Endothelial cell (in vitro differentiated cells): Measurements from ENCODE around the gene TTC38. TPM values are rescaled to one million over a fixed set of nuclear protein-coding genes. Genes with fewer than 3 reads are reported as not detected.

Experiments
- DNase-seq: peaks from one replicate; pipeline ENCODE4 v3.0.0; 2021; ENCODE audit warnings: low spot score
- H3K27ac Mint-ChIP-seq: one replicate; pipeline ENCODE4 v1.8.0; 2021; ENCODE audit warnings: mixed read lengths, inconsistent platforms; ENCODE audit not compliant: unreplicated experiment
- H3K27me3 Mint-ChIP-seq: one replicate; pipeline ENCODE4 v1.8.0; 2021; ENCODE audit warnings: mild to moderate bottlenecking, moderate library complexity, mixed read lengths, inconsistent platforms; ENCODE audit not compliant: unreplicated experiment
- H3K36me3 Mint-ChIP-seq: one replicate; pipeline ENCODE4 v1.8.0; 2021; ENCODE audit warnings: mild to moderate bottlenecking, low read depth, mixed read lengths, inconsistent platforms; ENCODE audit not compliant: unreplicated experiment
- H3K4me1 Mint-ChIP-seq: one replicate; pipeline ENCODE4 v1.8.0; 2021; ENCODE audit warnings: mild to moderate bottlenecking, mixed read lengths, inconsistent platforms; ENCODE audit not compliant: unreplicated experiment
- H3K4me3 Mint-ChIP-seq: one replicate; pipeline ENCODE4 v1.8.0; 2021; ENCODE audit warnings: mild to moderate bottlenecking, mixed read lengths, inconsistent platforms; ENCODE audit not compliant: unreplicated experiment
- H3K9me3 Mint-ChIP-seq: one replicate; pipeline ENCODE4 v1.8.0; 2021; ENCODE audit warnings: mixed read lengths, inconsistent platforms; ENCODE audit not compliant: unreplicated experiment
- total RNA-seq: library from RNA; stranded (reverse); fragmentation: NEBNext Ultra II Directional; extraction: Animal tissue kit (Norgen Biotek cat#: 25700); gene quantifications from one replicate; pipeline ENCODE4 v1.2.1, GENCODE V29; 2021; ENCODE audit not compliant: unreplicated experiment
- TF ChIP-seq, protein P1 (sequence below): fragments of 200-600 bp; sonication (generic); IDR thresholded peaks from one replicate; pipeline ENCODE4 v1.5.0; 2021; ENCODE audit warnings: antibody characterized with exemption; ENCODE audit not compliant: unreplicated experiment

TTC38 gene
- total RNA-seq, 1 donor from 2014 or later: 24.6 TPM

DNA sequence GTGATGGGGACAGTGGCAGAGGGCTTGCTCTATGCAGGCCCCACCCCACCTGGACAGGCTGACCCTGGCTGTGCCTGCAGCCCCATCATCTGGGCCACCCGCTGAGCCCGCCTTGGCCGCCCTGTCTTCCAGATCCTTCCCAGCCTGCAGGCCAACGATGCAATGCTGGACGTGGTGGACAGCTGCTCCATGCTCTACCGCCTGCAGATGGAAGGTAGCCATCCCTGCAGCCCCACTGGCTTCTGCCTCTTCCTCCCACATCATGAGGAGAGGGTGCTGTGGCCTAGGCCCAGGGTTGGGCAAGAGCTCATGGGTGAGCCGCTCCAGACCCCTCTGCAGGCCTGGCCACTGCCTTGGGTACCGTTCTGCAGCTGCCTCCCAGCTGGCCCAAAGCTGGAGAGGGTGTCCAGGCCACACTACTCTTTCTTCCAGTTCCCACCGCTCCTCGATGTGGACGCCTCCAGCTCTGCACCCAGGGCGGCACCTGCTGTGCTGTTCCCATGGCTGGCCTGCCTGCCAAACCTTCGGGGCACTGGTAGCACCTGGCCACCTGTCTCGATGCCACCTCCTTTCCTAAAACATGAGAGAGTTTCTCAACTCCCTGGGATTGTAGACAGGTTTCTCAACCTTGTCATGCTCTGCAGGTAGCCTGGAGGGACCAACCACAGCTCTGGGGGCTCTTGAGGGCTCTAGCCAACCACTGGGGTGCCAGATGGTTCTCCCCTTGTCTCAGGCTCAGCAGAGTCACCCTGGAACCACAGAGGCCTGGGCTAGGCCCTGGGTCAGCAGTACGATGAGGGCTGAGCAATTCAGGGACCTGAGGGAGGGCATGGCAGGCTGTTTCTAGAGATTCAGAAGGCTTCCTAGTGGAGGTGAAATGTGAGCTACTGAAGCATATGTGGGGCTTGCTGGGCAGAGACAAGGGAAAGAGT lies 19.4 kb downstream of the TTC38 start:
- H3K36me3 Mint-ChIP-seq: peaks cover 30% of the 10 kb centered on the region
- H3K4me1 Mint-ChIP-seq: peaks cover 9% of the 10 kb centered on the region
- peaks cover 10% of the 10 kb centered on the region for H3K27me3 Mint-ChIP-seq

GRCh38 chr22:46287873-46288751 lies 20.3 kb downstream of the TTC38 start:
- Mint-ChIP-seq H3K4me1 (peaks cover 9% of the 10 kb centered on the region), H3K27me3 (peaks cover 10% of the 10 kb centered on the region), H3K36me3 (peaks cover 34% of the 10 kb centered on the region), H3K9me3 (no peaks in the 10 kb centered on the region), H3K27ac (peak overlapping the region; percentile 89), H3K4me3 (peak overlapping the region; percentile 62)
- DNase-seq: peak; percentile 56
- TF ChIP-seq, protein P1, sequence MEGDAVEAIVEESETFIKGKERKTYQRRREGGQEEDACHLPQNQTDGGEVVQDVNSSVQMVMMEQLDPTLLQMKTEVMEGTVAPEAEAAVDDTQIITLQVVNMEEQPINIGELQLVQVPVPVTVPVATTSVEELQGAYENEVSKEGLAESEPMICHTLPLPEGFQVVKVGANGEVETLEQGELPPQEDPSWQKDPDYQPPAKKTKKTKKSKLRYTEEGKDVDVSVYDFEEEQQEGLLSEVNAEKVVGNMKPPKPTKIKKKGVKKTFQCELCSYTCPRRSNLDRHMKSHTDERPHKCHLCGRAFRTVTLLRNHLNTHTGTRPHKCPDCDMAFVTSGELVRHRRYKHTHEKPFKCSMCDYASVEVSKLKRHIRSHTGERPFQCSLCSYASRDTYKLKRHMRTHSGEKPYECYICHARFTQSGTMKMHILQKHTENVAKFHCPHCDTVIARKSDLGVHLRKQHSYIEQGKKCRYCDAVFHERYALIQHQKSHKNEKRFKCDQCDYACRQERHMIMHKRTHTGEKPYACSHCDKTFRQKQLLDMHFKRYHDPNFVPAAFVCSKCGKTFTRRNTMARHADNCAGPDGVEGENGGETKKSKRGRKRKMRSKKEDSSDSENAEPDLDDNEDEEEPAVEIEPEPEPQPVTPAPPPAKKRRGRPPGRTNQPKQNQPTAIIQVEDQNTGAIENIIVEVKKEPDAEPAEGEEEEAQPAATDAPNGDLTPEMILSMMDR: no peak

More for the DNA sequence above, 19.4 kb downstream of the TTC38 start:
- TF ChIP-seq, protein P1: no peak
- H3K27ac Mint-ChIP-seq: peak overlapping the region; percentile 89
- H3K4me3 Mint-ChIP-seq: peak overlapping the region; percentile 62
- no peak for DNase-seq
- H3K9me3 Mint-ChIP-seq: no peaks in the 10 kb centered on the region

DNA sequence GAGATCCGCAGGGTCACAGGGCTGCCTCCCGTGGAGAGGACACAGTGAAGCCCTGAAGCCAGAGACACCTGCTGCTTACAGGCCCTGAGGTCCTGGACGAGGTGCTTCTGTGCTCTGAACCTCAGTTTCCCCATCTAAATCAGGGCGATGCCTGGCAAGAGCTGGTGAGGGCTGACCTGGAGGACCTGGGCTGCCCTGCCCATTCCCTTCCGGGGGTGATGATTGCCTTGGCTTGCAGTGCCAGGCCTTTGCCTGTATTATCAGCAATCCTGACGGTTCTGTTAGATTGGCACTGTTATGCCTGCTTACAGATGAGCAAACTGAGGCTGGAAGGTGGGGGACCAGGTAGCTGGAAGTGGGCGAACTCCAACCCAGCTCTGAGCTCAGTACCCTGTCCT lies 21.0 kb downstream of the TTC38 start:
- Mint-ChIP-seq H3K9me3 (no peaks in the 10 kb centered on the region), H3K4me3 (no peak overlapping the region), H3K36me3 (peaks cover 37% of the 10 kb centered on the region)

GRCh38 chr22:46289244-46289891 lies 21.6 kb downstream of the TTC38 start:
- peak overlapping the region; percentile 37 for H3K4me3 Mint-ChIP-seq
- no peak for DNase-seq
- H3K36me3 Mint-ChIP-seq: peaks cover 32% of the 10 kb centered on the region

More for the DNA sequence above, 21.0 kb downstream of the TTC38 start:
- Mint-ChIP-seq H3K4me1 (peaks cover 9% of the 10 kb centered on the region), H3K27ac (no peak overlapping the region), H3K27me3 (peaks cover 12% of the 10 kb centered on the region)
- DNase-seq: no peak
- TF ChIP-seq, protein P1: no peak

More at GRCh38 chr22:46289244-46289891, 21.6 kb downstream of the TTC38 start:
- Mint-ChIP-seq H3K27ac (no peak overlapping the region), H3K9me3 (no peaks in the 10 kb centered on the region), H3K4me1 (peaks cover 9% of the 10 kb centered on the region), H3K27me3 (peaks cover 14% of the 10 kb centered on the region)
- TF ChIP-seq, protein P1: no peak
